Kidney tubule cell (primary cell): ENCODE measurements around the gene CDAN1.
A peak's percentile ranks its signal among the peaks of the same experiment; 100 is the strongest.

Source experiments
- DNase-seq: peaks from one replicate; pipeline ENCODE4 v3.0.0-alpha.2; 2018; ENCODE audit warnings: low spot score

CDAN1 gene

GRCh38 chr15:42735382-42736165 lies 1.4 kb downstream of the CDAN1 start:
- no peak for DNase-seq

- no peak for DNase-seq
Observed at GRCh38 chr15:42734076-42734672, 2.8 kb downstream of the CDAN1 start.

GRCh38 chr15:42733027-42733426 lies 3.9 kb downstream of the CDAN1 start:
- DNase-seq, result no peak

GRCh38 chr15:42732095-42732827 lies 4.7 kb downstream of the CDAN1 start:
- DNase-seq, result no peak

- DNase-seq, result no peak
Observed at GRCh38 chr15:42731461-42731860, 5.5 kb downstream of the CDAN1 start.

GRCh38 chr15:42730536-42730935 lies 6.4 kb downstream of the CDAN1 start:
- DNase-seq, result no peak

- no peak for DNase-seq
Observed at GRCh38 chr15:42730135-42730534, 6.8 kb downstream of the CDAN1 start.

GRCh38 chr15:42729409-42729808 lies 7.5 kb downstream of the CDAN1 start:
- no peak for DNase-seq

- no peak for DNase-seq
Observed at GRCh38 chr15:42728972-42729371, 8.0 kb downstream of the CDAN1 start.

- no peak for DNase-seq
Observed at GRCh38 chr15:42728560-42728959, 8.4 kb downstream of the CDAN1 start.

- DNase-seq, result no peak
Observed at GRCh38 chr15:42727750-42728381, 9.1 kb downstream of the CDAN1 start.

- no peak for DNase-seq
Observed at GRCh38 chr15:42726114-42726513, 10.8 kb downstream of the CDAN1 start.

GRCh38 chr15:42725331-42725903 lies 11.5 kb downstream of the CDAN1 start:
- DNase-seq, result no peak

- no peak for DNase-seq
Observed at GRCh38 chr15:42724276-42724675, 12.7 kb downstream of the CDAN1 start.

- DNase-seq, result no peak
Observed at GRCh38 chr15:42723068-42723467, 13.9 kb downstream of the CDAN1 start.

GRCh38 chr15:42721916-42722315 lies 15.0 kb downstream of the CDAN1 start:
- no peak for DNase-seq

- peak; percentile 12 for DNase-seq
Observed at GRCh38 chr15:42721016-42721415, 15.9 kb downstream of the CDAN1 start.

GRCh38 chr15:42720071-42720470 lies 16.9 kb downstream of the CDAN1 start:
- DNase-seq, result no peak

- peak; percentile 15 for DNase-seq
Observed at GRCh38 chr15:42719043-42719442, 17.9 kb downstream of the CDAN1 start.

- no peak for DNase-seq
Observed at GRCh38 chr15:42716626-42717025, 20.3 kb downstream of the CDAN1 start.

- no peak for DNase-seq
Observed at GRCh38 chr15:42716125-42716524, 20.8 kb downstream of the CDAN1 start.

- DNase-seq, result no peak
Observed at GRCh38 chr15:42712584-42712983, 24.3 kb downstream of the CDAN1 start.
